ENCODE measurements around the gene VARS1. TPM values are rescaled to one million over a fixed set of nuclear protein-coding genes. Genes with fewer than 3 reads are reported as not detected.

VARS1 gene
- total RNA-seq, 1 donor from 2014 or later = 161 TPM

GRCh38 chr6:31752739-31753319 is 42.7 kb downstream of the VARS1 start:
- intact Hi-C loops (cut with micrococcal nuclease) = no loop called here
- H3K4me1 Mint-ChIP-seq (ENCODE audit: low read depth) = peaks cover 5% of the 10 kb centered on the region
- H3K27ac Mint-ChIP-seq = no peak overlapping the region
- no peaks in the 10 kb centered on the region for H3K9me3 Mint-ChIP-seq
- no peak for DNase-seq (ENCODE audit: low spot score)
- no peaks in the 10 kb centered on the region for H3K27me3 Mint-ChIP-seq (ENCODE audit: insufficient read depth)
- H3K36me3 Mint-ChIP-seq (ENCODE audit: low read depth) = peaks cover 13% of the 10 kb centered on the region
- H3K4me3 Mint-ChIP-seq = no peak overlapping the region

- Mint-ChIP-seq H3K27ac (no peak overlapping the region), H3K36me3 (ENCODE audit: low read depth) (peaks cover 18% of the 10 kb centered on the region), H3K9me3 (no peaks in the 10 kb centered on the region), H3K4me1 (ENCODE audit: low read depth) (peaks cover 5% of the 10 kb centered on the region), H3K27me3 (ENCODE audit: insufficient read depth) (no peaks in the 10 kb centered on the region), H3K4me3 (no peak overlapping the region)
- DNase-seq (ENCODE audit: low spot score) = no peak
- intact Hi-C loops (cut with micrococcal nuclease) = no loop called here
Observed at GRCh38 chr6:31750411-31751022, 45.0 kb downstream of the VARS1 start.

- H3K4me3 Mint-ChIP-seq = no peak overlapping the region
Observed at GRCh38 chr6:31749301-31750036, 46.1 kb downstream of the VARS1 start.

More at GRCh38 chr6:31749301-31750036, 46.1 kb downstream of the VARS1 start:
- Mint-ChIP-seq H3K4me1 (ENCODE audit: low read depth) (peaks cover 6% of the 10 kb centered on the region), H3K27ac (no peak overlapping the region), H3K9me3 (no peaks in the 10 kb centered on the region), H3K27me3 (ENCODE audit: insufficient read depth) (no peaks in the 10 kb centered on the region), H3K36me3 (ENCODE audit: low read depth) (peaks cover 23% of the 10 kb centered on the region)
- intact Hi-C loops (cut with micrococcal nuclease) = no loop called here
- no peak for DNase-seq (ENCODE audit: low spot score)

Other genes with a start within 250 kb of the VARS1 start
- 1.2 and 1.4 TPM in 2 replicates for gene ATP6V1G2, start 249.1 kb downstream of the VARS1 start, total RNA-seq
- 18.2 and 18.9 TPM in 2 replicates for gene NFKBIL1, start 248.1 kb downstream of the VARS1 start, total RNA-seq
- gene LTA, start 223.5 kb downstream of the VARS1 start, total RNA-seq = 1,021 and 1,078 TPM in 2 replicates
- 427 and 430 TPM in 2 replicates for gene TNF, start 220.2 kb downstream of the VARS1 start, total RNA-seq
- gene LTB, start 213.3 kb downstream of the VARS1 start, total RNA-seq = 270 and 277 TPM in 2 replicates
- gene LST1, start 209.5 kb downstream of the VARS1 start, total RNA-seq = 63.0 and 66.6 TPM in 2 replicates
- gene NCR3, start 202.7 kb downstream of the VARS1 start, total RNA-seq = 19.1 and 20.3 TPM in 2 replicates
- gene AIF1, start 180.5 kb downstream of the VARS1 start, total RNA-seq = 55.5 and 61.5 TPM in 2 replicates
- gene PRRC2A, start 175.0 kb downstream of the VARS1 start, total RNA-seq = 281 and 283 TPM in 2 replicates
- gene BAG6, start 143.1 kb downstream of the VARS1 start, total RNA-seq = 319 and 323 TPM in 2 replicates
- gene APOM, start 139.9 kb downstream of the VARS1 start, total RNA-seq = 1.8 and 3.7 TPM in 2 replicates
- gene C6orf47, start 135.0 kb downstream of the VARS1 start, total RNA-seq = 18.1 and 19.1 TPM in 2 replicates
- 34.8 and 37.2 TPM in 2 replicates for gene GPANK1, start 130.8 kb downstream of the VARS1 start, total RNA-seq
- gene CSNK2B, start 129.7 kb downstream of the VARS1 start, total RNA-seq = 302 and 308 TPM in 2 replicates
- gene LY6G5B, start 125.8 kb downstream of the VARS1 start, total RNA-seq = 29.5 and 35.1 TPM in 2 replicates
- 4.7 and 4.9 TPM in 2 replicates for gene LY6G5C, start 114.7 kb downstream of the VARS1 start, total RNA-seq
- gene ABHD16A, start 92.4 kb downstream of the VARS1 start, total RNA-seq = 45.7 and 46.5 TPM in 2 replicates
- gene LY6G6F, start 88.9 kb downstream of the VARS1 start, total RNA-seq = not detected in 2 replicates
- not detected in 2 replicates for gene LY6G6D, start 80.4 kb downstream of the VARS1 start, total RNA-seq
- gene LY6G6C, start 74.0 kb downstream of the VARS1 start, total RNA-seq = not detected in 2 replicates
- not detected in 2 replicates for gene MPIG6B, start 72.4 kb downstream of the VARS1 start, total RNA-seq
- 4.9 and 5.7 TPM in 2 replicates for gene DDAH2, start 66.5 kb downstream of the VARS1 start, total RNA-seq
- 398 and 399 TPM in 2 replicates for gene CLIC1, start 59.2 kb downstream of the VARS1 start, total RNA-seq
- gene MSH5, start 55.7 kb downstream of the VARS1 start, total RNA-seq = 80.5 and 83.4 TPM in 2 replicates
- 16.7 and 17.0 TPM in 2 replicates for gene SAPCD1, start 33.1 kb downstream of the VARS1 start, total RNA-seq
- gene VWA7, start 18.4 kb downstream of the VARS1 start, total RNA-seq = 2.9 and 5.0 TPM in 2 replicates
- gene LSM2, start 11.2 kb upstream of the VARS1 start, total RNA-seq = 136 and 137 TPM in 2 replicates
- 2.2 and 2.9 TPM in 2 replicates for gene HSPA1L, start 19.5 kb upstream of the VARS1 start, total RNA-seq
- gene HSPA1A, start 19.8 kb upstream of the VARS1 start, total RNA-seq = 173 and 175 TPM in 2 replicates
- gene HSPA1B, start 32.0 kb upstream of the VARS1 start, total RNA-seq = 152 and 155 TPM in 2 replicates
- 22.1 and 24.3 TPM in 2 replicates for gene NEU1, start 67.1 kb upstream of the VARS1 start, total RNA-seq
- gene SLC44A4, start 83.2 kb upstream of the VARS1 start, total RNA-seq = 0.12 TPM in 1 of 2 replicates, not detected in the other
- 75.9 and 80.4 TPM in 2 replicates for gene EHMT2, start 101.9 kb upstream of the VARS1 start, total RNA-seq
- 4.6 and 5.1 TPM in 2 replicates for gene ZBTB12, start 106.3 kb upstream of the VARS1 start, total RNA-seq
- 0.88 and 1.6 TPM in 2 replicates for gene C2, start 132.0 kb upstream of the VARS1 start, total RNA-seq
- 0.21 TPM in 1 of 2 replicates, not detected in the other for gene CFB, start 150.3 kb upstream of the VARS1 start, total RNA-seq
- 92.3 and 97.7 TPM in 2 replicates for gene NELFE, start 163.2 kb upstream of the VARS1 start, total RNA-seq
- gene SKIC2, start 163.4 kb upstream of the VARS1 start, total RNA-seq = 85.8 and 101 TPM in 2 replicates
- 14.1 and 15.2 TPM in 2 replicates for gene DXO, start 176.4 kb upstream of the VARS1 start, total RNA-seq
- 4.0 and 4.1 TPM in 2 replicates for gene C4A, start 186.3 kb upstream of the VARS1 start, total RNA-seq
- gene C4B, start 219.0 kb upstream of the VARS1 start, total RNA-seq = 4.1 and 4.7 TPM in 2 replicates
- 0.34 and 0.36 TPM in 2 replicates for gene CYP21A2, start 242.7 kb upstream of the VARS1 start, total RNA-seq

Data from activated T-helper 1 cell treated with anti-CD3 and anti-CD28 coated beads, Interleukin-12 subunit alpha, Interleukin-12 subunit beta, Interleukin-2, Interleukin-4 antibody, amounts not matched to agents 30 ng/mL and 10 ng/mL and 1 ng/mL, durations not matched to agents 14 hours and 24 hours and 36 hours (primary cell).